HG03159 (cell line): Measurements from ENCODE around the gene GNPNAT1.

ENCODE experiments used
- ATAC-seq: cut with Tn5 transposase; IDR thresholded peaks from one replicate; pipeline ENCODE4 v1.9.1; 2021; ENCODE audit warnings: mild to moderate bottlenecking, moderate library complexity; ENCODE audit not compliant: unreplicated experiment

The GNPNAT1 gene

GRCh38 chr14:52791223-52792096 is at the start of gene GNPNAT1:
Gene GNPNAT1 (minus strand): TSS chr14:52791607. CDS start chr14:52784650, 6,957 bp downstream.
- ATAC-seq: peak; percentile 94

DNA sequence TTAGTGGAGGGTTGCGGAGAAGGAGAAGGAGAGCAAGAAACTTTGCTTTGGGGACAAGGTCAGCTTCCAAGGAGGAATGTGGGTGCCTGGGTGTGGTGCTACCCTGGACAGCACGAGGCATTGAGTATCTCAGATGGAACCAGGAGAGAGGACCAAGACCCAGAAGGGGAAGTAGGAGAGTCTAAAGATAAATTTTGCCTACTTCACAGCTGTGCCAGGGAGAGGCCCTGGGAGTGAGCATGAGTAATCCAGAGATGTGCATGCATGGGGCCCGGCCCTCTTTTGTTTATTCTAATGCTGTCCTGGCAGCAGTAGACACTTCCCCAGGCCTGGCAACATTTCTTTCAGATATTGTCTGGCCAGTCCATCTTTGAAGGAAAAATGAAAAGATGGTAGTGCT is 49.5 kb upstream of the GNPNAT1 start:
- no peak for ATAC-seq

GRCh38 chr14:52837451-52837850 is 46.0 kb upstream of the GNPNAT1 start:
- ATAC-seq: no peak

- ATAC-seq: no peak
These were observed 44.7 kb upstream of the GNPNAT1 start for GRCh38 chr14:52836063-52836462.

- no peak for ATAC-seq
These were observed 43.9 kb upstream of the GNPNAT1 start for GRCh38 chr14:52835122-52835903.

- no peak for ATAC-seq
These were observed 43.0 kb upstream of the GNPNAT1 start for GRCh38 chr14:52834440-52834842.

- no peak for ATAC-seq
These were observed 42.5 kb upstream of the GNPNAT1 start for GRCh38 chr14:52833891-52834290.

- ATAC-seq: no peak
These were observed 38.2 kb upstream of the GNPNAT1 start for GRCh38 chr14:52829527-52830185.

DNA sequence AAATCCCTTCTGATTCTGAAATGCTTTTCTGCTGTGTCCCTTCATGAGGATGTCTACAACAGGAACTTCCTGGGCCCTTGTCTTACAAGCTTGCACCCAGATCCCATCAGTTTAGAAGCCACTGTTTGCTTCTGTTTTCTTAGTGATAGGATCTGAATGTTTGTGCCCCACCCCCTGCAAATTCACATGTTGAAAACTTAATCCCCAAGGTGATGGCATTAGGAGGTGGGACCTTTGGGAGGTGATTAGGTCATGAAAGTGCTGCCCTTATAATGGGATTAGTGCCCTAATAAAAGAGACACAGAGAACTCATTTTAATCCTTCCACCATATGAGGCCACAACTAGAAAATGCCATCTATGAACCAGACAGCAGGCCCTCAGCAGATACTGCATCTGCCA is 36.0 kb upstream of the GNPNAT1 start:
- ATAC-seq: no peak

DNA sequence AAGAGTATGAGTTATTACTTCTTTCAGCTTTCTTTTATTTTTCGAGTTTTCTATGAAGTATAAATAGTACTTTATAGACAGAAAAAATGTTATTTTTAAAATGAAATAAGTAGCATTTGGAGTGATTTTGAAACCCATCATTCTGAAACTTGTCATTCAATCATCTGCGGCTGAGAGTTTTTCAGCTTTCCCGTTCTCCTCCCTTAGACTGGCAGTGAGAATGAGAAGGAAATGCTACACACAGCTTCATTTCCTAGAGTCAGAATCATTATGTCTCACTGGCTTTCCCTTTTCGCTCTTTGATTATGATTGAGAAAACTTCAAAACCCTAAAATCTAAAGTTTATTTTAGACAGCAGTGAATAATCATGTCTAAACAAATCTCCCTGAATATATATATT is 33.7 kb upstream of the GNPNAT1 start:
- ATAC-seq: no peak

- ATAC-seq: no peak
These were observed 33.1 kb upstream of the GNPNAT1 start for GRCh38 chr14:52824462-52824861.

GRCh38 chr14:52821805-52822250 is 30.4 kb upstream of the GNPNAT1 start:
- ATAC-seq: no peak

GRCh38 chr14:52808101-52808500 is 16.7 kb upstream of the GNPNAT1 start:
- ATAC-seq: no peak

- ATAC-seq: no peak
These were observed 14.7 kb upstream of the GNPNAT1 start for GRCh38 chr14:52806115-52806514.

DNA sequence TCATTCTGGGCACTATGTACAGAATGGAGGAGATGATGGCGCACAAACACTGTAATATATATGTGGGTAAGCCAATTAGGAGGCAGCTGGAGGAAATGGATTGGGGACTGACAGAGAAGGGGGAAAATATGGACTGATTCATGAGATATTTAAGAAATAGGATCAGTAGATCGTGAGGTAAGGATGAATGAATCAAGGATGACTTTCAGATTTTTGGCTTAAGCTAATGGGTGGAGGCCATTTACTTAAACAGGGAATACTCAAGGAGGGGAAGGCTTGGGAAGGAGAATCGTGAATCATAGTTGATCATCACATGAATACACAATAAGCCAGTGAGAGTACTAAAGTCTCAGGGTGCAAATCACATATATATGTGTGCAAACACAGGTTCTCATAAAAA is 11.2 kb upstream of the GNPNAT1 start:
- ATAC-seq: no peak

- ATAC-seq: no peak
These were observed 9.8 kb upstream of the GNPNAT1 start for GRCh38 chr14:52801014-52801712.

DNA sequence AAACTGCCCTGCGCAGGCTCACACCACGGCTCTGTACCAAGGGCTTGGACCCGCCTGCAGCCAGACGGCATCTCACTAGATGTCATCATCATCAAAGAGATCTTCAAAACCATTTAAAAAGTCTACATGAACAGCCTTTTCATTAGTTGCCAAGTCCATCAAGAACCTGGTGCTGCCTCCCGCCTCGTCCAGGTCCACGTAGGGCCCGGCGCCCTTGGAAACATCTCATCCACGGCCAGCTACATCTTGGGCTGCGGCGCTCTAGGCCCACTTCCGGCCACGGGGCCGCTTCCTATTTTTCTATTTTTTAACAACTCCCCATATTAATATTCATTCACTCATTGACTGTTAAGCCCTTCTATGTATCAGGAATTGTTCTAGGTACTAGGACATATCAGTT is 7.4 kb upstream of the GNPNAT1 start:
- no peak for ATAC-seq

DNA sequence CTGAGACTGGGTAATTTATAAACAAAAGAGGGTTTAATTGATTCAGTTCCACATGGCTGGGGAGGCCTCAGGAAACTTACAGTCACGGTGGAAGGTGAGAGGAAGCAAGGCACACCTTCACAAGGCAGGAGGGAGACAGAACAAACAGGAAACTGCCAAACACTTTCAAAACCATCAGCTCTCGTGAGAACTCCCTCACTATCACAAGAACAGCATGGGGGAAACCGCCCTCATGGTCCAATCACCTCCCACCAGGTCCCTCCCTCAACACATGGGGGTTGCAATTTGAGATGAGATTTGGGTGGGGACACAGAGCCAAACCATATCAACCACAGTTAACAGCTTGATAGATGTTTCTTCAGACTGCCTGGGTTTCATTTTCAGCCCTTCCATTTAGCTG is 6.2 kb upstream of the GNPNAT1 start:
- no peak for ATAC-seq

- no peak for ATAC-seq
These were observed 1.7 kb upstream of the GNPNAT1 start for GRCh38 chr14:52793061-52793460.

- no peak for ATAC-seq
These were observed 649 bp upstream of the GNPNAT1 start for GRCh38 chr14:52792097-52792415.

- no peak for ATAC-seq
These were observed 618 bp downstream of the GNPNAT1 start for GRCh38 chr14:52790756-52791222.
